GM12873 (cell line): ENCODE data around the gene HDHD5.

Source experiments
- TF ChIP-seq, protein P1 (sequence below): IDR thresholded peaks from 2 replicates; pipeline ENCODE4 v1.5.1; 2012; ENCODE audit warnings: low read depth, mild to moderate bottlenecking, moderate library complexity, low read length, control low read depth; ENCODE audit not compliant: insufficient read depth; ENCODE audit errors: missing control alignments

Gene HDHD5

DNA sequence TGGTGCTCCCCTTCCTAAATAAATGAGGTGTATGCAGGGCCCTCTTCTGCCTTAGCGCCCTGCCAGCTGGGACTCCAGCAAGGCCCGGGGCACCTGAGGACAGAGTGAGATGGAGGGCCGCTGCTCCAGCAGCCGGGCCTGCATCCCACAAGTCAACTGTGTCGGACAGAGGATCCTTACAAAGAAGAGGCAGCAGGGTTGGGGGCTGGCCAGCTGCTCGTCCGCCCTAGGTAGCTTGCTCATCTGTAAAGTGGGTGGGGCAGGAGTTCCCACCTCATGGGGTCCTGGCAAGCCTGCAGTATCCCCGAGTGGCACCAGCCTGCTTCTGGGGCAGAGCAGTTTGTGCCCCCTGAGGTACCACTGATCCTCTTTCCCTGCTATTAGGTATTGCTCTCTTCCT is 45.5 kb downstream of the HDHD5 start:
- TF ChIP-seq, protein P1, sequence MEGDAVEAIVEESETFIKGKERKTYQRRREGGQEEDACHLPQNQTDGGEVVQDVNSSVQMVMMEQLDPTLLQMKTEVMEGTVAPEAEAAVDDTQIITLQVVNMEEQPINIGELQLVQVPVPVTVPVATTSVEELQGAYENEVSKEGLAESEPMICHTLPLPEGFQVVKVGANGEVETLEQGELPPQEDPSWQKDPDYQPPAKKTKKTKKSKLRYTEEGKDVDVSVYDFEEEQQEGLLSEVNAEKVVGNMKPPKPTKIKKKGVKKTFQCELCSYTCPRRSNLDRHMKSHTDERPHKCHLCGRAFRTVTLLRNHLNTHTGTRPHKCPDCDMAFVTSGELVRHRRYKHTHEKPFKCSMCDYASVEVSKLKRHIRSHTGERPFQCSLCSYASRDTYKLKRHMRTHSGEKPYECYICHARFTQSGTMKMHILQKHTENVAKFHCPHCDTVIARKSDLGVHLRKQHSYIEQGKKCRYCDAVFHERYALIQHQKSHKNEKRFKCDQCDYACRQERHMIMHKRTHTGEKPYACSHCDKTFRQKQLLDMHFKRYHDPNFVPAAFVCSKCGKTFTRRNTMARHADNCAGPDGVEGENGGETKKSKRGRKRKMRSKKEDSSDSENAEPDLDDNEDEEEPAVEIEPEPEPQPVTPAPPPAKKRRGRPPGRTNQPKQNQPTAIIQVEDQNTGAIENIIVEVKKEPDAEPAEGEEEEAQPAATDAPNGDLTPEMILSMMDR, result no peak

DNA sequence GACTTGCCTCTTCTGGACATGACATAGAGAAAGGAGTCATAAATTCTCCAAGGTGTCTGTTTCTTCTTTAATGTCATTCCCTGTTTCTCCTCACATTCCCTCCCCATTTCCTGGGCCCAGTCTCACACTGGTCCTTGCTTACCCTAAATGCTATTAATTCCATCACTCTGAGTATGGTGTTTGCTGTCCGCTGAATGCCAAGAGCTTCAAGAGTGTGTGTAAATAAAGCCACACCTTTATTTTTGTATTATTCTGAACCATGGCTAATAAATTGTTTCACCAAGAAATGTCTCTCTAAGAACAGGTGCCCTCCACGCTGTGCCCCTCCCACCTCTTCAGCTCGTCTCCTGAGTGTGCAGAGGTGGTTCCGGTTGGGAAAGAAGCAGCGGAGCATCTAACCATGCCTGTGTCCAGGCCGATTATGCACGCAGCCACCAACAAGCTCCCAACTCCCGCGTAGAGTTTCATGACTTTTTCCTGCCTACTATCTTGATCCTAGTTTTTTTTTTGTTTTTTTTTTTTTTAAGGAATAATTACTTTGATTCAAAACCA is 46.5 kb downstream of the HDHD5 start:
- TF ChIP-seq, protein P1, result no peak

DNA sequence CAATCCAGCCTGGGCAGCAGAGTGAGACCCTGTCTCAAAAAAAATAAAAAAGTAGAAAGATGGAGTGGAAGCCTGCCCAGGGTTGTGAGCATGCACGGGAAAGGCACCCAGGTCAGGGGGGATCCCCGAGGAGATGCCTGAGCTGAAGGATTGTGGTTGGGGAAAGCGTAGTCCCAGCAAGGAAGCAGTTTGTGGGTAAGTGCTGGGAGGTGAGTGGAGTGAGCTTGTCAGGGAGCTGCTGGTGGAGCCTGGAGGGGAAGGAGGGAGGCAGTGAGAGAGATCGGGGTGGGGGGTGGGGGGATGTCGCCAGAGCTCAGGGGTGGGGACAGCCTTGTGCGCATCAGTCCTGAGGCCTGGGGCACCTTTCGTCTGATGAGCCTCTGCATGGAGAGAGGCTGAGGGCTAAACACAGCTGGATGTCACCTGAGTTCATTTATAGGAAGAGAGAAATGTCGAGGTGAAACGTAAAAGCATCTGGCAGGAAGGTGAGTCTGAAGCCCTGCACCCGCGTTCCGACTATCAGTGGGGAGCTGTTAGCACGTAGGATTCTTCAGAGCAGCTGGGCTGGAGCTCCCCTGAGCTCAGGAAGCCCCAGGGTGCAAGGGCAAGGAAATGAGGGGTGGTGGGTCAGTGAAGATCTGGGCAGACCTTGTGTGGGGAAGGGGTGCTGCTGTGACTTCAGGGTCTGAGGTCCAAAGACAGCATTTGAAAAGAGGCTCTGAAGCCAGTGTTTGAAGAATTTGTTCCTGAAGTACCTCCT is 48.1 kb downstream of the HDHD5 start:
- TF ChIP-seq, protein P1, result no peak

DNA sequence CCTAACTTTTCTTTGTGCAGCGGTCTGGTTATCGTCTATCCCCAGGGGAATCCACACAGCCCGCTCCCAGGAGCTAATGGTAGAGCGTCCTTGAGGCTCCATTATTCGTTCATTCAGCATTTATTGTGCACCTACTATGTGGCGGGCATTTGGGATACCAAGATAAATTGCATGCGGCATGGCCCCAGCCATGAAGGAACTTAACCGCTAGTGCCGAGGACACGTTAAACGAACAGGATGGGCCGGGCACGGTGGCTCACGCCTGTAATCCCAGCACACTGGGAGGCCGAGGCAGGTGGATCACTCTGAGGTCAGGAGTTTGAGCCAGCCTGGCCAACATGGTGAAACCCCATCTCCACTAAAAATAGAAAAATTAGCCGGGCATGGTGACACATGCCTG is 49.1 kb downstream of the HDHD5 start:
- TF ChIP-seq, protein P1, result no peak

DNA sequence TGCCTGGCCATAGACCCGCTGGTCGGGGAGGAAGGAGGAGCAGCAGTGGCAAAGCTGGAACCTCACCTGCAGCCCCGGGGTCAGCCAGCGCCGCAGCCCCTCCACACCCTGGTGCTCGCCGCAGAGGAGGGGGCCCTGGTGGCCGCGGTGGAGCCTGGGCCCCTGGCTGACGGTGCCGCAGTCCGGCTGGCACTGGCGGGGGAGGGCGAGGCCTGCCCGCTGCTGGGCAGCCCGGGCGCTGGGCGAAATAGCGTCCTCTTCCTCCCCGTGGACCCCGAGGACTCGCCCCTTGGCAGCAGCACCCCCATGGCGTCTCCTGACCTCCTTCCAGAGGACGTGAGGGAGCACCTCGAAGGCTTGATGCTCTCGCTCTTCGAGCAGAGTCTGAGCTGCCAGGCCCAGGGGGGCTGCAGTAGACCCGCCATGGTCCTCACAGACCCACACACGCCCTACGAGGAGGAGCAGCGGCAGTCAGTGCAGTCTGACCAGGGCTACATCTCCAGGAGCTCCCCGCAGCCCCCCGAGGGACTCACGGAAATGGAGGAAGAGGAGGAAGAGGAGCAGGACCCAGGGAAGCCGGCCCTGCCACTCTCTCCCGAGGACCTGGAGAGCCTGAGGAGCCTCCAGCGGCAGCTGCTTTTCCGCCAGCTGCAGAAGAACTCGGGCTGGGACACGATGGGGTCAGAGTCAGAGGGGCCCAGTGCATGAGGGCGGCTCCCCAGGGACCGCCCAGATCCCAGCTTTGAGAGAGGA is 49.8 kb downstream of the HDHD5 start:
- TF ChIP-seq, protein P1, result no peak

DNA sequence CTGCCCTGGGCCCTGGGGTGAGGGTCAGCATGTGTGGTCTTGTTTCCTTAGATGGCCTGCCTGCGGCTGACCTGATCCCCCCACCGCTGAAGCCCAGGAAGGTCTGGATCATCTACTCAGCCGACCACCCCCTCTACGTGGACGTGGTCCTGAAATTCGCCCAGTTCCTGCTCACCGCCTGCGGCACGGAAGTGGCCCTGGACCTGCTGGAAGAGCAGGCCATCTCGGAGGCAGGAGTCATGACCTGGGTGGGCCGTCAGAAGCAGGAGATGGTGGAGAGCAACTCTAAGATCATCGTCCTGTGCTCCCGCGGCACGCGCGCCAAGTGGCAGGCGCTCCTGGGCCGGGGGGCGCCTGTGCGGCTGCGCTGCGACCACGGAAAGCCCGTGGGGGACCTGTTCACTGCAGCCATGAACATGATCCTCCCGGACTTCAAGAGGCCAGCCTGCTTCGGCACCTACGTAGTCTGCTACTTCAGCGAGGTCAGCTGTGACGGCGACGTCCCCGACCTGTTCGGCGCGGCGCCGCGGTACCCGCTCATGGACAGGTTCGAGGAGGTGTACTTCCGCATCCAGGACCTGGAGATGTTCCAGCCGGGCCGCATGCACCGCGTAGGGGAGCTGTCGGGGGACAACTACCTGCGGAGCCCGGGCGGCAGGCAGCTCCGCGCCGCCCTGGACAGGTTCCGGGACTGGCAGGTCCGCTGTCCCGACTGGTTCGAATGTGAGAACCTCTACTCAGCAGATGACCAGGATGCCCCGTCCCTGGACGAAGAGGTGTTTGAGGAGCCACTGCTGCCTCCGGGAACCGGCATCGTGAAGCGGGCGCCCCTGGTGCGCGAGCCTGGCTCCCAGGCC is 50.6 kb downstream of the HDHD5 start:
- TF ChIP-seq, protein P1, result no peak

DNA sequence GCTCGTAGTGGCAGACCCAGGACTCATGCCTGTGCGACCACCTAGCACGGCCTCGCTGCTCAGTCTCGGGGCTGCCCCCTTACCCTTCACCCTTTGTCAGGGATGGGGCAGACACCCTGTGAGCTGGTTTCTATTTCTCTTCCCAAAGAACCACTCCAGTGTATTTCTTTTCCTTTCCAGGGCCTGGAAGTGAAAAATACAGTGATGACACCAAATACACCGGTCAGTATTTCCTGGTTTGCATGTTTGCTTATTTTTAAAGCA is 51.6 kb downstream of the HDHD5 start:
- TF ChIP-seq, protein P1, result no peak
